Right renal pelvis (tissue), 4 donors: ENCODE data around the gene USP3. TPM values are rescaled to one million over a fixed set of nuclear protein-coding genes. Genes with fewer than 3 reads are reported as not detected.
"Not testable (repeated sequence)": the region's sequence is repeated elsewhere in the genome, so short reads cannot be mapped to it uniquely, and the experiment has no call there.

Experiments used
- DNase-seq, 4 donors: peaks; one replicate each; pipeline ENCODE4 v3.0.0-alpha.2; 2013; ENCODE audit warnings: low read depth in 4 of 4, low spot score in 3 of 4, missing footprints in 1 of 4
- polyA plus RNA-seq, 4 donors: library from polyadenylated mRNA; unstranded; fragments of 120-200 nt; gene quantifications; one replicate each; pipeline ENCODE4 v1.2.1, GENCODE V29; 2013; ENCODE audit not compliant: insufficient read length in 4 of 4

USP3 gene
- polyA plus RNA-seq, 4 donors = 34.8 to 49.7 (median 38.0) TPM

DNA sequence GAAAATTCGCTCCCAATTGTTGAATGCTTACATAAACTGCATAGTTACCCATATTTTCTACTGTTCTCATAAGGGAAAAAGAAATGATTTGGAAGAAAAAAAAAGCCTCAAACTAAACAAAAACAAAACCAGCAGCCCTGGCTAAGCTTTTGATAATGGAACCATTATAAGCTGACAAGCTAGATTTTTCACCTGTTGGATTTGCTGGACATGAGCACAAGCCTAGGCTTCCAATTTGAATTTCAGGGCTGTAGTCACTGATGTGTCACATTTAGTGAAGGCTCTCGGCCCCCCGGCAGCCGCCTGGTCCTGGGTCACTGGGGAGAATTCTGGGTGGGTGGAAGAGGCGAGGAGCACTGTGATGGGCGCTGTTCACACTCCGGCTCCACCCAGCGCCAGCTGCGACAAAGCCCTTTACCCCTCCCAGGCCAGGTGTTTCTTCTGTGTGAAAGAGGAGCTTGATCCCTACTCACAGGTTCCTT, 97.4 kb downstream of the USP3 start:
- DNase-seq = no peak

GRCh38 chr15:63602595-63602994, 98.2 kb downstream of the USP3 start:
- no peak for DNase-seq

DNA sequence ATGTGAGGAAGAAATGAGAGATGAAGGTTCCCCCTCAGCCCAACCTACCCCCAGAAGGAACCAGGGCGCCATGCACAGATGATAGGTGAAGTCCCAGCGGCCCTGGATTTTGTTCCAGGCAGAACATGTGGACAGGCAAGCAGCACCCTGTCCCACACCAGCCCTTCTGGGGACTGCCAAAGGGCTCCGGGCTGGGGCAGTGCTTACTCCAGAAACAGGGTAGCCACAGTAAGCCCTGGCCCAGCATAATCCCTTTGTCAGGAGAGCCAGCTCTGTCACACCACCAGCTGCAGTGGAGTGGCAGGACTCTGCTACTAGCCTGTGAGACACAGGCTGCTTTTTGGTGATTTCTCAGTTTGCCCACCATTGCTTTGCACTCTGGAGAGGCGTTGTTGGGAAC, 99.1 kb downstream of the USP3 start:
- no peak for DNase-seq

GRCh38 chr15:63604281-63604680, 99.9 kb downstream of the USP3 start:
- no peak for DNase-seq

DNA sequence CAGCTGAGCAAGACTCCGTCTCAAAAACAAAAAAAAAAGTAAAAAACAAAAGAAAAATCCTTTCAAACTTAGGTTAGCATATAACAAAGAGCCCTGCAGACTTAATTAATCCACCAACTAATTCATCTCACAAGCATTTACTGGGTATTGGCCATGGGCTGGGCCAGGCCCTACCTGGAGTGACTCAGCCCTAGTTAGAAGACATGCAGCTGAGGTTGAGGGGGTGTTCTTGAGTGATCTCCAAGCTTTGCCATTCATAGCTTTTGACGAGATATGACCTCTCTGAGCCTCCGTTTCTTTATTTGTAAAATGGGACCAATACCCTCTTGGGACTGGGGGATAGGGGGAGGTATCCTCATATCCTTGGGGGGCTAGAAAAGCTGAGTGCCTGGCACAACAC, 100.6 kb downstream of the USP3 start:
- DNase-seq = no peak

DNA sequence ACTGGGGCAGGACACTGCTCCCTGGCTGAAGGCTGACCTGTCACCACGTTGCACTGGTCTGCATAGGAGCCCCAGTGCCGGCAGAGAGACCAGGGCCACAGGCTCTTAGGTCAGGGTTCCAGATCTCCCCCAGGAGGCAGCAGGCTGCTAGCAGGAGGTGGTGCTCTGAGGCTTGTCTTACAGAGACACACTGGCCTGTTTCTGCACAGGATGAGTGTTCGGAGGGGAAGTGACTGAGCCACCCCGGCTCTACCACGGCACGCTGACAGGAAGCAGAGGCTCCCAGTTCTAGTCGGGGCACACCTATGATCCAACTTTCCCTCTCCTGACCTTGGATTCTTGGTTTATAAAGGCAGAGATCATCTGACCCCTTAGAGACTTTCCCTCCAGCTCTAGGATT, 101.4 kb downstream of the USP3 start:
- no peak for DNase-seq

DNA sequence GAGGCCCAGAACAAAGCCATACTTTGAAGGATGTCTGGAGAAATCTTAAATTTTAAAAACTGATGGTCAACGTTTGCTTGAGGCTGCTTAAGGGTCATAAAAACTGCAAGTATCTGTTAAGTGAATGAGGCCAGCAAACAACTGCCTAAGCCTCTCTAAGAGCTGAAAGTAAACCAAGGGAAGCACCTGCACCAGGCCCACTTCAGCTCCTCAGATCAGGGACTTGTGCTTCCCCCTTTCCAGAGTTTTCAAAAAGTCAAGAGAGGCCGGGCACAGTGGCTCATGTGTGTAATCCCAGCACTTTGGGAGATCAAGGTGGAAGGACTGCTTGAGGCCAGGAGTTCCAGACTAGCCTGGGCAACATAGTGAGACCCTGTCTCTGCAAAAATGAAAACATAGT, 101.9 kb downstream of the USP3 start:
- DNase-seq = no peak

DNA sequence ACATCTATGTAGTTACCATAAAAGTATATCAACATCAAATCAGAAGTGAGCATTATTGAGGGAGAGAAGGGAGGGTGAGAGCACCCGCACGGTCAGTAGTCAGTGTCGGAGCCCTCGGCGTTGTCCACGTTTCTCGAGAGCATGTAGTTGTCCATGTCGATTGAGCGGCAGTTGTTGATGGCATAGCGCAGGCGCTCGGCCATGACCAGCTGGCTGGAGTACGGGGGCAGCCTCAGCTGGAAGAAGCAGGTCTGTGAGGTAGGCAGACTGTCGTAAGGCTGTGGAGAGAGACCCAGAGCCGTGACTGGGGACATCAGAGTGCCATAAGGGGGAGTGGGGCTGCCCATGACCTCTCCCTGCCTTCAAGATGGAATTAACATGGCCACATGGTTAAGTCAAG, 104.6 kb downstream of the USP3 start:
- DNase-seq = no peak

- DNase-seq = no peak
Measured at GRCh38 chr15:63609448-63609847, 105.1 kb downstream of the USP3 start.

- DNase-seq = peak; percentile 66 to 84 (median 80)
Measured at GRCh38 chr15:63610209-63610841, 105.9 kb downstream of the USP3 start.

DNA sequence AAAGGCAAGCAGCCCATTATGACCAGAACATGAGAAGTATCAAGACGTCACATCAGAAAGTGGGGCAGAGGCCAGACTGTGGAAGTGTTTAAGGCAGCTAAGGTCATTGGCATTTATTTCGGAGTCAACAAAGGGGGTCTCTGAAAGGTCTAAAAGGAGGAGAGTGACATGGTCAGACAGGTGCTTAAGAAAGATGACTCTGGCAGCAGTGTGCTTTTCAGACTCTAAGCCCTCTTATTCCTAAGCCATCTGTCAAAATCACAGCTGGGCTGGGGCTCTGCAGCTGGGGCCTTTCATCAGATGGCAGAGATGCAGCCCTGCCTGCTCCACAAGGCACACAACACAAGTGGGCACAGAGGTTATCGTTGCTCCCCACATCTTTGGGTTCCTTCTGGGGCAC, 106.8 kb downstream of the USP3 start:
- DNase-seq = no peak

GRCh38 chr15:63612300-63612699, 107.9 kb downstream of the USP3 start:
- no peak for DNase-seq

- no peak for DNase-seq
Measured at GRCh38 chr15:63615935-63616334, 111.5 kb downstream of the USP3 start.

- not testable (repeated sequence) for DNase-seq
Measured at GRCh38 chr15:63617147-63617546, 112.8 kb downstream of the USP3 start.

GRCh38 chr15:63617627-63618026, 113.2 kb downstream of the USP3 start:
- not testable (repeated sequence) for DNase-seq

DNA sequence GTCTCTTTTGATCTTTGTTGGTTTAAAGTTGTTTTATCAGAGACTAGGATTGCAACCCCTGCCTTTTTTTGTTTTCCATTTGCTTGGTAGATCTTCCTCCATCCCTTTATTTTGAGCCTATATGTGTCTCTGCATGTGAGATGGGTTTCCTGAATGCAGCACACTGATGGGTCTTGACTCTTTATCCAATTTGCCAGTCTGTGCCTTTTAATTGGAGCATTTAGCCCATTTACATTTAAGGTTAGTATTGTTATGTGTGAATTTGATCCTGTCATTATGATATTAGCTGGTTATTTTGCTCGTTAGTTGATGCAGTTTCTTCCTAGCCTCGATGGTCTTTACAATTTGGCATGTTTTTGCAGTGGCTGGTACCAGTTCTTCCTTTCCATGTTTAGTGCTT, 116.4 kb downstream of the USP3 start:
- not testable (repeated sequence) for DNase-seq

GRCh38 chr15:63623232-63623969, 119.0 kb downstream of the USP3 start:
- DNase-seq = no peak

- DNase-seq = no peak
Measured at GRCh38 chr15:63626955-63627354, 122.6 kb downstream of the USP3 start.

GRCh38 chr15:63628123-63628822, 123.9 kb downstream of the USP3 start:
- DNase-seq = no peak

DNA sequence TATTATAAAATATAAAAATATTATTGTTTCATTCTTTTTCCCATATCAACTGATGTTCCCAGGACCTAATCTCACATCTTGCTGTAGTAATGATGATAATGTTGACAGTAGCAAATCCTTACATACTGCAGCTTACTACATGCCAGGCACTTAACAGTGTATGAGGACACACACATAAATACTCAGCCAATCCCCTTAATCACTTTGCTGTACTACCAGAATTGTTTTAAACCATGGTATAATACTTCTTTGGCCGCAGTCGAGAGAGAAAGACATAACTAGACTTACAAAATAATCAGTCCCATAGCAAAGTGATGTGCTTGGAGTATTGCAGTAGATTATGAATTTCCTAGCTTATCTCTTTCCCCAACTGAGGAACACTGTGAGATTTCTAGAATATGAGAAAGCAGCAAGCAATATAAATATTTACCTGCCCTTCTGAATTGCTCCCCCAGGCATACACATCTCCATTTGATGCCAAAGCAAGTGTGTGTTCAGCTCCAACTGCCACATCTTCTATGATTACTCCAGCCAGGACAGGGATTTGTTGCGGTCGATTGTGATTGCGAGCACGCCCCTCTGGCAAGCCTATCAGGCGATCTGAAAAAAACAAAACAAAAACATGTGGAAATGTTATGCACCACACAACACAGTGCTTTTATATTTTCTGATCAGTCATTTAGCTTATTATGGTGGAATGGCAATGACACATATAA, 125.8 kb downstream of the USP3 start:
- no peak for DNase-seq

- no peak for DNase-seq
Measured at GRCh38 chr15:63633312-63633711, 128.9 kb downstream of the USP3 start.
